22Rv1 (cell line): Measurements from ENCODE around the gene RARRES2.
"Not testable (repeated sequence)": the region's sequence is repeated elsewhere in the genome, so short reads cannot be mapped to it uniquely, and the experiment has no call there.

Experiments
- ZFX ChIP-seq: fragments of 450-650 bp; IDR thresholded peaks from 2 replicates; pipeline ENCODE4 v1.6.1; 2017; ENCODE audit warnings: antibody characterized with exemption, borderline replicate concordance
- TF ChIP-seq, protein P1 (sequence below): fragments of 450-650 bp; IDR thresholded peaks from 2 replicates; pipeline ENCODE4 v1.5.1; 2017; ENCODE audit warnings: mild to moderate bottlenecking

DNA sequence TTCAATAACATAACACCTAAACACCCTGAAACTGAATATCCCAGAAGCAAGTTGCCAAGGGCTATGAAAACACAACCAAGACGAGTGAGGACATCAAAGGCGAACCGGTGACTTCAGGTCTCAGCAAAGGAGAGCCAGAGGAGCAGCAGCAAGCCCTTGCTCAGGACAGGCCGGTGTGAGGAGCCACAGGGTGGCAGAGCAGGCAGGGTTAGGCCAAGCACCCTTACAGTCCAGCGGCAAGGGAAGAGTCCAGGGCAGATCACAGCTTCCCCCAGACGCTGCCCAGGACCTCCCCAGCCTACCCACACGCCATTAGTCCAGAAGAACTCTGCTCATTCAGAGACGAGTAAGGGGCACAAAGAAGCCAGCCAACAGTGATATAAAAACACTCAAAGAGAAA, 45.8 kb downstream of the RARRES2 start:
- TF ChIP-seq, protein P1, sequence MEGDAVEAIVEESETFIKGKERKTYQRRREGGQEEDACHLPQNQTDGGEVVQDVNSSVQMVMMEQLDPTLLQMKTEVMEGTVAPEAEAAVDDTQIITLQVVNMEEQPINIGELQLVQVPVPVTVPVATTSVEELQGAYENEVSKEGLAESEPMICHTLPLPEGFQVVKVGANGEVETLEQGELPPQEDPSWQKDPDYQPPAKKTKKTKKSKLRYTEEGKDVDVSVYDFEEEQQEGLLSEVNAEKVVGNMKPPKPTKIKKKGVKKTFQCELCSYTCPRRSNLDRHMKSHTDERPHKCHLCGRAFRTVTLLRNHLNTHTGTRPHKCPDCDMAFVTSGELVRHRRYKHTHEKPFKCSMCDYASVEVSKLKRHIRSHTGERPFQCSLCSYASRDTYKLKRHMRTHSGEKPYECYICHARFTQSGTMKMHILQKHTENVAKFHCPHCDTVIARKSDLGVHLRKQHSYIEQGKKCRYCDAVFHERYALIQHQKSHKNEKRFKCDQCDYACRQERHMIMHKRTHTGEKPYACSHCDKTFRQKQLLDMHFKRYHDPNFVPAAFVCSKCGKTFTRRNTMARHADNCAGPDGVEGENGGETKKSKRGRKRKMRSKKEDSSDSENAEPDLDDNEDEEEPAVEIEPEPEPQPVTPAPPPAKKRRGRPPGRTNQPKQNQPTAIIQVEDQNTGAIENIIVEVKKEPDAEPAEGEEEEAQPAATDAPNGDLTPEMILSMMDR: not testable (repeated sequence)
- not testable (repeated sequence) for TF ChIP-seq ZFX
